ENCODE data around the gene MMP21.

Gene MMP21

GRCh38 chr10:125792342-125793300 is 17.0 kb upstream of the MMP21 start:
- no peak for DNase-seq

GRCh38 chr10:125788156-125789034 is 12.8 kb upstream of the MMP21 start:
- DNase-seq: no peak

GRCh38 chr10:125785791-125786190 is 10.2 kb upstream of the MMP21 start:
- DNase-seq: no peak

GRCh38 chr10:125783957-125784356 is 8.3 kb upstream of the MMP21 start:
- no peak for DNase-seq

- no peak for DNase-seq
These were observed 7.8 kb upstream of the MMP21 start for GRCh38 chr10:125783408-125783807.

- no peak for DNase-seq
These were observed 7.0 kb upstream of the MMP21 start for GRCh38 chr10:125782616-125783015.

- no peak for DNase-seq
These were observed 6.4 kb upstream of the MMP21 start for GRCh38 chr10:125782054-125782453.

- no peak for DNase-seq
These were observed 5.8 kb upstream of the MMP21 start for GRCh38 chr10:125781374-125781773.

- DNase-seq: no peak
These were observed 4.0 kb upstream of the MMP21 start for GRCh38 chr10:125779403-125780327.

- no peak for DNase-seq
These were observed 2.9 kb upstream of the MMP21 start for GRCh38 chr10:125778556-125778955.

GRCh38 chr10:125777806-125778205 is 2.2 kb upstream of the MMP21 start:
- DNase-seq: no peak

- no peak for DNase-seq
These were observed 935 bp downstream of the MMP21 start for GRCh38 chr10:125774581-125775191.

- no peak for DNase-seq
These were observed 1.7 kb downstream of the MMP21 start for GRCh38 chr10:125773687-125774543.

- no peak for DNase-seq
These were observed 2.8 kb downstream of the MMP21 start for GRCh38 chr10:125772864-125773180.

GRCh38 chr10:125772112-125772863 is 3.3 kb downstream of the MMP21 start:
- no peak for DNase-seq

GRCh38 chr10:125770844-125771243 is 4.8 kb downstream of the MMP21 start:
- no peak for DNase-seq

- DNase-seq: no peak
These were observed 6.4 kb downstream of the MMP21 start for GRCh38 chr10:125769175-125769574.

- DNase-seq: no peak
These were observed 7.3 kb downstream of the MMP21 start for GRCh38 chr10:125768219-125768855.

- DNase-seq: no peak
These were observed 9.1 kb downstream of the MMP21 start for GRCh38 chr10:125766511-125766910.

GRCh38 chr10:125765835-125766234 is 9.8 kb downstream of the MMP21 start:
- DNase-seq: no peak

Data from 8988T (cell line).